Measurements from ENCODE around the gene XKR7.

XKR7 gene

DNA sequence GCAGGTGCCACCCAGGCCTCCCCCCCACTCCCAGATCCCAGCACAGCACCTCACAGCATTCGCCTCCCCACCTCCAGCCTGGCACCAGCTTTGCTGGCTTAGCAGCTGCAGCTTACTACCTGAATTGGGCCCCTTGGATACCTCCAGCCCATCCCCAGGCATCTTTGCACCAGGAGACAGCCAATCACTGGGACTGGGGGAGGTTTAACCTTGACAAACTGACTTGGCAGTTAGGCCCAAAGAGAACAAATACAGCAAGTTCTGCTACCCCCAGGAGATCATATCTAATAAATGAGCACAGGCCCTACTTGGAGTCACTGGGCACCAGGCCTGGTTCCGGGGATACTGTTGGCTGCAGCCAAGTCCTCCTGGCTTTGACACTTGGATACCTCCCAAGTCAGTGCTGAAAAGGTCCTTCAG is 24.9 kb upstream of the XKR7 start:
- no peak for ATAC-seq
- TF ChIP-seq RARB (CRISPR knock-in tag; IDR thresholded peaks at IDR 0.05) (no peak), ZNF565 (CRISPR knock-in tag; conservative IDR thresholded peaks at IDR 0.05; ENCODE audit: low read depth) (no peak), ESRRG (CRISPR knock-in tag; IDR thresholded peaks at IDR 0.05) (no peak), TOX (CRISPR knock-in tag; IDR thresholded peaks at IDR 0.05; ENCODE audit: borderline replicate concordance) (no peak), ZFP3 (CRISPR knock-in tag; IDR thresholded peaks at IDR 0.05) (no peak), BACH2 (CRISPR knock-in tag; IDR thresholded peaks at IDR 0.05; ENCODE audit: borderline replicate concordance) (no peak), ARNTL (CRISPR knock-in tag; IDR thresholded peaks at IDR 0.05; ENCODE audit: borderline replicate concordance, low read depth) (no peak), ZNF70 (CRISPR knock-in tag; IDR thresholded peaks at IDR 0.05) (no peak), OSR1 (CRISPR knock-in tag; IDR thresholded peaks at IDR 0.05) (no peak), GLIS3 (CRISPR knock-in tag; IDR thresholded peaks at IDR 0.05) (no peak), ZC3H10 (CRISPR knock-in tag; IDR thresholded peaks at IDR 0.05) (no peak), ISL1 (CRISPR knock-in tag; IDR thresholded peaks at IDR 0.05) (no peak), ZNF8 (CRISPR knock-in tag; IDR thresholded peaks at IDR 0.05) (no peak), SNAI2 (CRISPR knock-in tag; IDR thresholded peaks at IDR 0.05) (no peak), ZFP30 (CRISPR knock-in tag; IDR thresholded peaks at IDR 0.05) (no peak)
- TF ChIP-seq, protein P1, sequence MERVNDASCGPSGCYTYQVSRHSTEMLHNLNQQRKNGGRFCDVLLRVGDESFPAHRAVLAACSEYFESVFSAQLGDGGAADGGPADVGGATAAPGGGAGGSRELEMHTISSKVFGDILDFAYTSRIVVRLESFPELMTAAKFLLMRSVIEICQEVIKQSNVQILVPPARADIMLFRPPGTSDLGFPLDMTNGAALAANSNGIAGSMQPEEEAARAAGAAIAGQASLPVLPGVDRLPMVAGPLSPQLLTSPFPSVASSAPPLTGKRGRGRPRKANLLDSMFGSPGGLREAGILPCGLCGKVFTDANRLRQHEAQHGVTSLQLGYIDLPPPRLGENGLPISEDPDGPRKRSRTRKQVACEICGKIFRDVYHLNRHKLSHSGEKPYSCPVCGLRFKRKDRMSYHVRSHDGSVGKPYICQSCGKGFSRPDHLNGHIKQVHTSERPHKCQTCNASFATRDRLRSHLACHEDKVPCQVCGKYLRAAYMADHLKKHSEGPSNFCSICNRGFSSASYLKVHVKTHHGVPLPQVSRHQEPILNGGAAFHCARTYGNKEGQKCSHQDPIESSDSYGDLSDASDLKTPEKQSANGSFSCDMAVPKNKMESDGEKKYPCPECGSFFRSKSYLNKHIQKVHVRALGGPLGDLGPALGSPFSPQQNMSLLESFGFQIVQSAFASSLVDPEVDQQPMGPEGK (CRISPR knock-in tag; IDR thresholded peaks at IDR 0.05; ENCODE audit: borderline replicate concordance): no peak
- TF ChIP-seq, protein P2, sequence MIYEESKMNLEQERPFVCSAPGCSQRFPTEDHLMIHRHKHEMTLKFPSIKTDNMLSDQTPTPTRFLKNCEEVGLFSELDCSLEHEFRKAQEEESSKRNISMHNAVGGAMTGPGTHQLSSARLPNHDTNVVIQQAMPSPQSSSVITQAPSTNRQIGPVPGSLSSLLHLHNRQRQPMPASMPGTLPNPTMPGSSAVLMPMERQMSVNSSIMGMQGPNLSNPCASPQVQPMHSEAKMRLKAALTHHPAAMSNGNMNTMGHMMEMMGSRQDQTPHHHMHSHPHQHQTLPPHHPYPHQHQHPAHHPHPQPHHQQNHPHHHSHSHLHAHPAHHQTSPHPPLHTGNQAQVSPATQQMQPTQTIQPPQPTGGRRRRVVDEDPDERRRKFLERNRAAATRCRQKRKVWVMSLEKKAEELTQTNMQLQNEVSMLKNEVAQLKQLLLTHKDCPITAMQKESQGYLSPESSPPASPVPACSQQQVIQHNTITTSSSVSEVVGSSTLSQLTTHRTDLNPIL (CRISPR knock-in tag; IDR thresholded peaks at IDR 0.05; ENCODE audit: low read depth): no peak
- TF ChIP-seq, protein P3, sequence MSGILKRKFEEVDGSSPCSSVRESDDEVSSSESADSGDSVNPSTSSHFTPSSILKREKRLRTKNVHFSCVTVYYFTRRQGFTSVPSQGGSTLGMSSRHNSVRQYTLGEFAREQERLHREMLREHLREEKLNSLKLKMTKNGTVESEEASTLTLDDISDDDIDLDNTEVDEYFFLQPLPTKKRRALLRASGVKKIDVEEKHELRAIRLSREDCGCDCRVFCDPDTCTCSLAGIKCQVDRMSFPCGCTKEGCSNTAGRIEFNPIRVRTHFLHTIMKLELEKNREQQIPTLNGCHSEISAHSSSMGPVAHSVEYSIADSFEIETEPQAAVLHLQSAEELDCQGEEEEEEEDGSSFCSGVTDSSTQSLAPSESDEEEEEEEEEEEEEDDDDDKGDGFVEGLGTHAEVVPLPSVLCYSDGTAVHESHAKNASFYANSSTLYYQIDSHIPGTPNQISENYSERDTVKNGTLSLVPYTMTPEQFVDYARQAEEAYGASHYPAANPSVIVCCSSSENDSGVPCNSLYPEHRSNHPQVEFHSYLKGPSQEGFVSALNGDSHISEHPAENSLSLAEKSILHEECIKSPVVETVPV (CRISPR knock-in tag; IDR thresholded peaks at IDR 0.05): no peak
- TF ChIP-seq, protein P4, sequence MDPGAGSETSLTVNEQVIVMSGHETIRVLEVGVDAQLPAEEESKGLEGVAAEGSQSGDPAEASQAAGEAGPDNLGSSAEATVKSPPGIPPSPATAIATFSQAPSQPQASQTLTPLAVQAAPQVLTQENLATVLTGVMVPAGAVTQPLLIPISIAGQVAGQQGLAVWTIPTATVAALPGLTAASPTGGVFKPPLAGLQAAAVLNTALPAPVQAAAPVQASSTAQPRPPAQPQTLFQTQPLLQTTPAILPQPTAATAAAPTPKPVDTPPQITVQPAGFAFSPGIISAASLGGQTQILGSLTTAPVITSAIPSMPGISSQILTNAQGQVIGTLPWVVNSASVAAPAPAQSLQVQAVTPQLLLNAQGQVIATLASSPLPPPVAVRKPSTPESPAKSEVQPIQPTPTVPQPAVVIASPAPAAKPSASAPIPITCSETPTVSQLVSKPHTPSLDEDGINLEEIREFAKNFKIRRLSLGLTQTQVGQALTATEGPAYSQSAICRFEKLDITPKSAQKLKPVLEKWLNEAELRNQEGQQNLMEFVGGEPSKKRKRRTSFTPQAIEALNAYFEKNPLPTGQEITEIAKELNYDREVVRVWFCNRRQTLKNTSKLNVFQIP (CRISPR knock-in tag; IDR thresholded peaks at IDR 0.05; ENCODE audit: borderline replicate concordance, low read depth): no peak
- TF ChIP-seq, protein P5, sequence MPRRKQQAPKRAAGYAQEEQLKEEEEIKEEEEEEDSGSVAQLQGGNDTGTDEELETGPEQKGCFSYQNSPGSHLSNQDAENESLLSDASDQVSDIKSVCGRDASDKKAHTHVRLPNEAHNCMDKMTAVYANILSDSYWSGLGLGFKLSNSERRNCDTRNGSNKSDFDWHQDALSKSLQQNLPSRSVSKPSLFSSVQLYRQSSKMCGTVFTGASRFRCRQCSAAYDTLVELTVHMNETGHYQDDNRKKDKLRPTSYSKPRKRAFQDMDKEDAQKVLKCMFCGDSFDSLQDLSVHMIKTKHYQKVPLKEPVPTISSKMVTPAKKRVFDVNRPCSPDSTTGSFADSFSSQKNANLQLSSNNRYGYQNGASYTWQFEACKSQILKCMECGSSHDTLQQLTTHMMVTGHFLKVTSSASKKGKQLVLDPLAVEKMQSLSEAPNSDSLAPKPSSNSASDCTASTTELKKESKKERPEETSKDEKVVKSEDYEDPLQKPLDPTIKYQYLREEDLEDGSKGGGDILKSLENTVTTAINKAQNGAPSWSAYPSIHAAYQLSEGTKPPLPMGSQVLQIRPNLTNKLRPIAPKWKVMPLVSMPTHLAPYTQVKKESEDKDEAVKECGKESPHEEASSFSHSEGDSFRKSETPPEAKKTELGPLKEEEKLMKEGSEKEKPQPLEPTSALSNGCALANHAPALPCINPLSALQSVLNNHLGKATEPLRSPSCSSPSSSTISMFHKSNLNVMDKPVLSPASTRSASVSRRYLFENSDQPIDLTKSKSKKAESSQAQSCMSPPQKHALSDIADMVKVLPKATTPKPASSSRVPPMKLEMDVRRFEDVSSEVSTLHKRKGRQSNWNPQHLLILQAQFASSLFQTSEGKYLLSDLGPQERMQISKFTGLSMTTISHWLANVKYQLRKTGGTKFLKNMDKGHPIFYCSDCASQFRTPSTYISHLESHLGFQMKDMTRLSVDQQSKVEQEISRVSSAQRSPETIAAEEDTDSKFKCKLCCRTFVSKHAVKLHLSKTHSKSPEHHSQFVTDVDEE (CRISPR knock-in tag; IDR thresholded peaks at IDR 0.05): no peak

DNA sequence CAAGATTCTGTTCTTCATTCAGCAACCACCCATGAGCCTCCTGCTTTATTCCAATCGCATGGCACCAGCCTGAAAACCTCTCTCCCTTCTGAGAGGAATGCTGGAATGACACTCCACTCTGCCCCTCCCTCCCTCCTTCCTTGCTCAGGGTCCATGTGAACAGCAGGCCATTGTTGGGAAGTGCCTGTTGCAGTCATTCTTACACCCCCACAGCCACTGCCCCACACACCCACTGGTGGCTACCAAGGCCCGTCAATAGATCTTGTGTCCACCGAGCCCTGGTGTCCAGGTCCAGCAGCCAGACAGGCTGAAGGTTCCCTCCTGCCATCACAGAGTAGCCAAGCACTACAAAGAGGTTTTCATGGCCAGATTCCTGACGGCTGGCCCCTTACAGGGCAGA is 22.6 kb upstream of the XKR7 start:
- ATAC-seq: no peak
- TF ChIP-seq BACH2 (CRISPR knock-in tag; IDR thresholded peaks at IDR 0.05; ENCODE audit: borderline replicate concordance) (no peak), OSR1 (CRISPR knock-in tag; IDR thresholded peaks at IDR 0.05) (no peak), TOX (CRISPR knock-in tag; IDR thresholded peaks at IDR 0.05; ENCODE audit: borderline replicate concordance) (no peak), ISL1 (CRISPR knock-in tag; IDR thresholded peaks at IDR 0.05) (no peak), ARNTL (CRISPR knock-in tag; IDR thresholded peaks at IDR 0.05; ENCODE audit: borderline replicate concordance, low read depth) (no peak), TCF4 (CRISPR knock-in tag; IDR thresholded peaks at IDR 0.05; ENCODE audit: borderline replicate concordance) (no peak), GLIS3 (CRISPR knock-in tag; IDR thresholded peaks at IDR 0.05) (no peak), ZFP3 (CRISPR knock-in tag; IDR thresholded peaks at IDR 0.05) (no peak), CSDC2 (CRISPR knock-in tag; IDR thresholded peaks at IDR 0.05) (no peak)
- TF ChIP-seq, protein P2 (CRISPR knock-in tag; IDR thresholded peaks at IDR 0.05; ENCODE audit: low read depth): no peak
- TF ChIP-seq, protein P3 (CRISPR knock-in tag; IDR thresholded peaks at IDR 0.05): no peak
- TF ChIP-seq, protein P5 (CRISPR knock-in tag; IDR thresholded peaks at IDR 0.05): no peak
